HG03159 (cell line): Measurements from ENCODE around the gene WDR77.

Experiments
- ATAC-seq: cut with Tn5 transposase; IDR thresholded peaks from one replicate; pipeline ENCODE4 v1.9.1; 2021; ENCODE audit warnings: mild to moderate bottlenecking, moderate library complexity; ENCODE audit not compliant: unreplicated experiment

Gene WDR77

DNA sequence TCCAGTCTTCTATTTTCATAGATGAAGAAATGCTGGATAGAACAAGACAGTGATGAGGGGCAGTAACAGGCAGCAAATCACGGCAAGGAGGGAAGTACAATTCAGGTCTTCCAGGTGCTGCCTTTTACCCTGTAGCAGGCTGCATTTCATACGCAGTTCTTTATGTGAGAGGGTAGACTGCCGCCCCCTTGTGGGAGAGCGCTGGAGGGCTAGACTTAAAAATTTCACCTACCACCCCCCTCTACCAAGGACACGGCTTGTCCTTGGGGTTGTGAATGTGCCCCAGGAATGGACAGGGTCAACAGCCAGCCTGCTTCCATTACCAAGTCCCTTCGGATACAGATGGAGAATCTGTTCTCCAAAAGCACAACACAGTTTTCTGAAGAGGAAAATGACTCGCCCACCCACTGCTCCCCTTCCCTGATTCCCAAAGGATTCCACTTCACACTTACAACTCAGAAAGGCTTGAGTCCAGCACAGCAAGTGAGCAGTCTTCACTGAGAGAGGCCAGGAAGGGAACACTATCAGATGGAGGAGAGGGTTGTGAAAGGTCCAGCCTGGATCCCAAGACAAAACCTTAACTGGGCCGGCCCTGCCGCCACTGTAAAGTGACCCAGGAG lies 7.4 kb downstream of the WDR77 start:
- no peak for ATAC-seq

DNA sequence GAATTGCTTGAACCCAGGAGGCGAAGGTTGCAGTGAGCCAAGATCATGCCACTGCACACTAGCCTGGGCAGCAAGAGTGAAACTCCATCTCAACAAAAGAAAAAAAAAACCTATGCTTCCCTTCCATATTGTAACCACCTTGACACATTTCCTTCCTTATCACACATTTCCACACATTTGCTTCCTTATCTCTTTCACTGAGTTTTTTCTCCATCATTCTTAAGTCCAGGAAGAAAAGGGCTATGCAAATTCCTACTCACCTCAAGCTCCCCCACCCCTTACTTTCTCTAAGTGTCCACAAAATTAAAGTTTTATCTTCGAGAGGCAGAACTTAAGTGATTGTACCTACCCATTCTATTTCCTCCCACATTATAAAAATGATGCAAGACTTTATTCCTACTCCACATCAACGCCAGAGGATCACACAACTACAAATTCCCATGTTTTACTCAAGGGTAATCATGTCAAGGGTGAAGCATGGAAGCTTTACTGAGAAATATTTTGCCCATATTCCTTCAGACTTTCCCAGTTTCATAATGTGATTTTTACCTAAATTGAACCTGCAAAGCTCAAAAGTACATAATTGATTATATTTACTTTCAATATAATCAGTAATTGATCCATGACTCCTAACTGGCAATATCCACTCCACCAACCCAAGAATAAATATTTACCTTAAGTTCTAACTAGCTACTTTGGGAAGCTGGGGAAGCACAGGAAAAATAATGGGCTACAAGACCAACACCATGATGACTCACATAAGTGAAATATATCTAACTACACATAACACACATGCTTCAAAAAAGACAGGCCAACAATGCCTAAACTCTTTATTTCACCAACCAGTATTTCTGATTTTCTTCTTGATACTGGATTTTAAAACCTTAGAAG lies 9.3 kb downstream of the WDR77 start:
- no peak for ATAC-seq

DNA sequence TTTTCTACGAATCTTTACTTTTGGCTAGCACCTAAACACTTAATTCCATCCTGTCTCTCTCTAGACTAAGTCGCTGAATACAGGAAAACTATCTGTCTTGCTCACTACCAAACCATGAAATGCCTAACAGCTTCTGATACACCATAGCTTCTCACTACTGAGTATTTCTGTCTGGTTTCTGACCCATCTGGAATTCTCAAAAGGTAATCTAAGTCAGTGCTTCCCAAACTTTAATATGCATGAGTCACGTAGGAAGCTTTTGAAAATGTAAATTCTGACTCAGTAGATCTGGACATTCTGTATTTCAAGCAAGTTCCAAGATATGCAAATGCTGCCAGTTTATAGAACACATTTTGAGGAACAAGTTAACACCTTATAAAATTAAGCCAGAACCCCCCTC lies 12.3 kb downstream of the WDR77 start:
- ATAC-seq: no peak

DNA sequence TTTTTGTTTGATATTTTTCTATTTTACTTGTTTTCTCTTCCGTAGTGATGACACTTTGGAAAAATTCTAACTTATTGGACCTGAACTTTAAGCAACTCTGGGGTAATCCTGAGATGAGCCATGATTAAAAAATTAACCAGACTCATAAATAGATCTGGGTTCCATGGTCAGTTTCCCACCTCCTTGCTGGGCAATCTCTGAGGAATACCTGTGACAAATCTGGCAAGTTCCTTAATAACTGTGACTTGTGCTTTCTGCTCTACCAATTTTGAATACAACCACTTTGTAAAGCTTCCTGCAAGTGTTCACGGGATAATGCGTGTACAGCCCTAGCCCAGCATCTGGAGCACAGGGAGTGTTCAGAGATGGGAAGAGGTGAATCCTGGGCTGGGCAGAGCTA lies 24.8 kb downstream of the WDR77 start:
- ATAC-seq: no peak

DNA sequence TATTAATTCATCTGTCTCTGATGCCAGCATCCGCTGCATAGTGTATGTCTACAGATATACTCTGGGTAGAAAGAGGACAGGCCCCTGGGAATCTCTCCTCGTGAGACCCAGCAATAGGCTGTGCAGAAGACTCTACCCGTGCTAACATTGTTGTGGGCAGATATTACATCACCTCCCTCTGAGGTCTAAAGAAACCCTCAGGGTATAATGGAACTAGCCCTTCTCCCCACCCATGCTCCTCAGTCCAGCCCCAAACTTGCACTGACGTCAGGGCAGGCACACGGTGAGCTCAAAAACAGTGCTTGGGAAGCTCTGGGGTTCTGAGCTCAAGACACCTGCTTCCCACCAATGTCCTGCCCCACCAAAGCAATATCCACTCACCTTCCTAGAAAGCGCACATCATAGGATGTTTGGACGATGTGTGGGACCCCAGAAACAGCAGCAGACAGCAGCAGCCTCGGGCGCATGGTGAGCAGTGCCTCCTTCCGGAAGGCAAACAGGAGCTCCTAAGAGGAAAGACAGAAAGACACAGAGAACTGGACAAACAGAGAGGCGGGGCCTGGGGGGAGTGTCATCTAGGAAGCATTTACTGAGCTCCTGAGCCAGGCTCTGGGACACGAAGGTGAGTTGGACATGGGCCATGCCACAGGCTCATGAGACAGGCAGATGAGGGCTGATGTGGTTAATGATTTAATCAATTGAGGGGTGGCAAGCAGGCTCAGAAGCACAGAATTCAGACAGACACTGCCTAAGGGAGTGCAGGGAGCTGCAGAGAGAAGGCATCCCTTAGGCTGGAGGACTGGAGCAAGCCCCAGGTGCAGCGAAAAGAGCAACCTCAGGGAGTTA lies 26.3 kb downstream of the WDR77 start:
- no peak for ATAC-seq

DNA sequence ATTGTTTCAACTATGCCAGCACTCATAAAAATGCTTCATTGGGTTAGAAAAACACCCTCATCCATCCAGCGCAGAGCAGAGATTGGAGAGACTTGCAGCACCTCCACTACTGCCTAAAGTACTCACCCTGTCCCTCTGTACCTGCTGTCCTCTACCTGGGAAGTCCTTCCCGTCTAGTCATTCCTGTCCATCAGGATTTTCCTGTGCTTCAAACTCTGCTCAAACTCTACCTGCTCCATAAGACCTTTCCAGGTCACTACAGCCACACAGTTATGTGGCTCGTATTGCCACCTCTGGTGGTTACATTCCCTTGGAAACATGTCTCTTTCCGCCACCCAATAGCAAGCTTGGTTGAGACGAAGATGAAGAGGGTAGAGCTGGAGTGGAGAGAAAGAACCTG lies 28.7 kb downstream of the WDR77 start:
- no peak for ATAC-seq

DNA sequence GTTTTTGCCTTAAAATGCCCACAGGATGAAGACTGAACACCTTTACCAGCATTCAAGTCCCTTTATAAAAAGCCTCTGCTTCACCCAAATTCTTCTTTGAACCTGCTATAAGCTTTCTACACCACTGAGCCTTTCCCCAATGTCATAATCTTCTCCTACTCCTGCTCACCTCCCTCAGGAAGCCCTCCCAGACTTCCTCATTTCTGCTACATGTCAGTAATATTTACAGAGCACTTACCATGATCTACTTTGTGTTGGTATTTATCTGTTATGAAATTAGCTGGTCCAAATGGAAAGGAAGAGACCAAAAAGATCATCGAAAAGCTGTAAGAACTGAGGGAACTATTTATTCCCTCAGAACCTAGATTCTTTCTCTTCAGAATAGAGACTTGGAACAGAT lies 30.0 kb downstream of the WDR77 start:
- ATAC-seq: no peak

DNA sequence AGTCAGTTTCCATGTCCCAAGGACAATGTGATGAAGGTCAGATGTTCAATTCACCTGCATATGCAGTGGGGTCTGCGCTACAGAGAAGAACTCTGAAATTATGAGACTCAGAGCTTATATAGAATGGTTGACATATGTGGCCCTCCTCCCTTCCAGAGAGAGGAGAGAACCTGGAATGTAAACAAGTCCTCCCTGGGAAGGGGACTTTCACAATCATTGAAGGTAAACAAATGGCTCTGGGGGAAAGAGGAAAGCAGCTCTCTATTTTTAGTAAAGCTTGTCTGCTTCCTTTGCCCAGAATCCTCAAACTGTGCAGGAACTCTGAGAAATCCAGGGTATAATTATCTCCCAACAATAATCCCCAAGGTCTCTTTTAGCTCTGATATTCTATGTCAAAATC lies 31.3 kb downstream of the WDR77 start:
- ATAC-seq: no peak

DNA sequence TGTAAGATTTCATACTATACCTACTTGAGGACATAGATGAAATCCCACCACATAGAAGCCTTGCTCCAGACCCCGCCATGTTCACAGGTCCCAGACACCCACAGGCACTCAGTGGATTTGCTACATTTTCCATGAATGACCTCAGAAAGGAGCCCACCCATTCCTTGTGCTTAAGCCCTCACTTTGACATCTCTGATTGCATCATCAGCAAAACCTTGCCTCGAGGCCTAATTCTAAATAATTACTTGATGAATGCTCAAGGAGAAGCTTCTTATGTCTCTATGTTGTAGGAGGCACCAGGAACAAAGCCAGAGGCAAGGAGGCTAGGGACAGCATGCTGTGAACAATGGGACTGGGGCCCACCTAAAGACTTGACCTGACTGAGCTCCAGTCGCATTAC lies 33.6 kb downstream of the WDR77 start:
- no peak for ATAC-seq

DNA sequence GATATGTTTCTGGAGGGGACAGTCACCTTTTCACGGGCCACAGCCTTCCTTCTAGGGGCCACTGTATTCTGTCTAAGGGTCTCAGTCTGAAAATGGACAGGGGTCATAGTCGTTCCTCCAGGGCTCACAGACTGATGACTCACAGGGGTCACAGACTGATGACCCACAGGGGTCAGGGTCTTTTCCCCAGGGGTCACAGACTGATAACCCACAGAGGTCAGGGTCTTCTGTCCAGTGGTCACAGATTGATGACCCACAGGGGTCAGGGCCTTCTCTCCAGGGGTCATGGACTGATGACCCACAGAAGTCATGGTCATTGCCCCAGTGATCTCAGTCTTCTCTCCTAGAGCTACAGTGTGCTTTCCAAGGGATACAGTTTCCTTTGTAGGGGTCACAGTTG lies 34.3 kb downstream of the WDR77 start:
- no peak for ATAC-seq

DNA sequence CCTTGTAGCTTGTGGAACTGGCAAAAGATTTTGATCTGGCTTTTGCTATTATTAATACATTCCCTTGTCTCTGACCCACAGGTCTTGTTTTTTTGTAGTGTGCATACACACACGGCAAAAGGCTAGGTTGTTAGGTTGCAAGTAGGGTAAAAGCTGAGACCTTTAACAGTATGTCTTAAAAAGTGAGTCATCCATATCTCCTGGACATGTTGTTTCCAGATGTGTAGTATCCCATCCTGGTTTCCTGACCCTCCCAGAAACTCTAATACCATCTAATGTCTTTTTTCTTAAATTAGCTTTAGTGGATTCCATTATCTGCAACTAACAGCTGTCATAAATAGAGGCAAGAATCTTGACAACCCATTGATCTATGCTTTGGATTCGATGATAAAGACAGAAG lies 36.2 kb downstream of the WDR77 start:
- ATAC-seq: no peak

DNA sequence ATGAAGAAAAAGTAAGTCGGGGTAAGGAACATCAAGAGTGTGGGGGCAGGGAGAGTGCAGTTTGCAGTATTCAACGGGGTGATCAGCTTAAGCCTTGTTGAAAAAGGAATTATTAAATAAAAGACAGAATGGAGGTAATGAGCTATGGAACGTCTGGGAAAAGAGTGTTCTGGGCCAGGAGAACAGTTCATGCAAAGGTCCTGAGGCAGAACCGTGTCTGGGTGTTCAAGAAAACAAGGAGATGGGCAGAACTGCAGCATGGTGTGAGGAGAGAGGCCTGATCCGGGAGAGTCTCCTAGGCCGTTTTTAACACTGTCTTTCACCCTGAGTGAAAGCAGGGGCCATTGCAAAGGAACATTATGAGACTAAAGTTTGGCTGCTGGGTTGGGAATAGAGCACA lies 41.8 kb downstream of the WDR77 start:
- ATAC-seq: no peak

DNA sequence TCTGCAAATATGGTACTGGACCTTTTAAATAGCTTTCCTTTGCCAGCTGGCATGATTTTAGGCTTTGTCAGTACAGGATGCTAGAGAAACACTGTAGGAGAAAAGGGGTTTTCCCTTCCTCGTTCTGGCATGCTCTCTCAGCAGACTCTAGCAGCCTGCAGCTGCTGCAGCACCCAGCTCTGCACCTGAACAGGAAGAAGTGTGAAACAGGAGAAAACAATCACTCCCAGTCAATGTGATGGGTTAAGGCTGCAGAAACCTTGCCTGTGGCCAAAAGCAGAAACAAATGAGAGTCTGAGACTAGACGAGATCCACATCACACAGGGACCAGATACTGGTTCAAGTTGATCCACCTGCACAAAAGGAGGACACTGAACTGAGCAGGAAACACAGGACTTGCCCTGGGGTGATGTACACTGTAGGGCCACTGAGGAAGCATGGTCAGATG lies 42.7 kb downstream of the WDR77 start:
- ATAC-seq: peak; percentile 85

DNA sequence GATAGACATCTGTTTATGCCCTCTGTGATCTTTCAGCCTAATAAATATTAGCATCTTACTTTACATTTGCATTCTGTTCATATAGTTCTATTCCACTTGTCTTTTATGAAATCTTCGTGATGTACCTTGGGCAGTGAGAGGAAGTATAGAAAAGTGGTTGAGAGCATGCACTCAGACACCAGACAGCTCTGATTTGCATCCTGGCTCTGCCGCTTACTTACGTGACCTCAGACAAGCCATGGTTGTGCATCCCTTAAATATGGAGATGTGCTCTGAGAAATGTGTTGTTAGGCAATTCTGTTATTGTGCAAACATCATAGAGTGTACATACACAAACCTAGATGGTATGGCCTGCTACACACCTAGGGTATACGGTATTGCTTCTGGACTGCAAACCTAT lies 44.5 kb downstream of the WDR77 start:
- ATAC-seq: no peak

DNA sequence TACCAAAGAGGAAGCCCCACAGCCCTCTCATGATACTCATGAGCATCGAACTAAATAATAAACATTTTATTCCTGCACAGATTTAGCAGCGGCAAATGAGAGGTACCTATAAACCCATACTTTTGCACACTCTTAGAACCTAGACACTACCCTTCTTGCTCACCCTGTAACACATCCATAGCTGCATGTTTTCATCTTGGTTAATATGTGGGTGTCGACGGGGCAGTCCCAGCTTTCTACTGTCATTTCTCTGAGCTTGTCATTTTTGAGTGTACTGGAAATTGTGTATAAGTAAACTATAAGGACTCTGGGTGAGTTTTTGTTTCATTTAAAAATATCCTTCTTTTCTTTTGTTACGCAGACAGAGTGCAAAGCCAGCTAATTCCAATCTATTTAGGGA lies 47.0 kb downstream of the WDR77 start:
- ATAC-seq: no peak

DNA sequence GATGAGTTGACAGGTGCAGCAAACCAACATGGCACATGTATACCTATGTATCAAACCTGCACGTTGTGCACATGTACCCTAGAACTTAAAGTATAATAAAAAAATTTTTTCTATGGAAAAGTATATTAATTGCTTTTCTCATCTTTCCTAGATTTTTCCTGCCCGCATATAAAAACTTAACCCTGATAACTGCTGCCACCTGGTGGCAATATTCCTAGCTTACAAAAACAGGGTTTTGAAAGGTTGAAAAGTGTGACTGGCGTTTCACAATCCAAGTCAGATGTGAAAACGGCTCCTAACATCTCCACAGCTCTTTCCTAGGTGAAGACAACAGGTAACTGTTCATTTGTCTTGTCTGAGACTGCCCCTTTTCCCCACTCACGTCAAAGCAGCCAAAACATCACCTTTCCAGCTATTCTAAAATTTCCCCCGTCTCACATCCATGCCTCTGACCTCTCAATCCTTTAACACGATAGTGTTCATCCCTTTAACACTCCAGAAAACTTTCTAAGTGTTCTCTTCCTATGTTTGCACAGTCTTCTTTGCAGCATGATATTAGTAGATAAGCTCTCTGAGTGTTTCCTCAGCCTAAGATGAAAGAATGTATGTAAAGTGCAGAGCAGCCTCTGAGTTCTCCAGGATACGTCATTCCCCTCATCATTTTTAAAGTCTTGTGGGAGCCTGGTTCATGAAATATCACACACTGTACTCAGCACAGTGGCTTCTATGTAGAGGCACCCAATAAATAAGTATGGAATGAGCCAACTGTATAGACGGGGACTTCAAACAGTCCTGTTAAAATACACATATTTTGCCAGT lies 49.1 kb downstream of the WDR77 start:
- no peak for ATAC-seq

DNA sequence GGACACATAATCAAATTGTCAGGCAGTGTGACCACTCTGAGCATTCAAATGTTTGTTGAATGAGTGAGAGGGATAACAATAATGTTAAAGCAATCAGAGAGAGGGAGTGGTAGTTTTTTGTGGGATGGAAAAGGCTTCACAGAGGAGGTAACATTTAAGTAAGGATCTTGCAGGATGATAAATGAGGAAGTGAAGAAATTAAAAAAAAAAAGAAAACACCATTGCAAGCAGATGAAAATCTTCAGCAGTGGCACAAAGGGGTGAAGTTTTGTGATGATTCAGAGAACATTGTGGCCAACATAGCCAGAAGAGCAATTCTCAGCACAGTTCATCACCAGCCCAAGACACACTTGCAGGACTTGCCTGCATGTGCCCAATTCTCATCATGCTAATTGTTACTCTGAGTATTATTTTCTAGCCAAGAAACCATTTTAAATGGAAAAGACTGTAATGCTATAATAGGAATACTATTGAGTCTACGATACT lies 56.6 kb downstream of the WDR77 start:
- no peak for ATAC-seq

DNA sequence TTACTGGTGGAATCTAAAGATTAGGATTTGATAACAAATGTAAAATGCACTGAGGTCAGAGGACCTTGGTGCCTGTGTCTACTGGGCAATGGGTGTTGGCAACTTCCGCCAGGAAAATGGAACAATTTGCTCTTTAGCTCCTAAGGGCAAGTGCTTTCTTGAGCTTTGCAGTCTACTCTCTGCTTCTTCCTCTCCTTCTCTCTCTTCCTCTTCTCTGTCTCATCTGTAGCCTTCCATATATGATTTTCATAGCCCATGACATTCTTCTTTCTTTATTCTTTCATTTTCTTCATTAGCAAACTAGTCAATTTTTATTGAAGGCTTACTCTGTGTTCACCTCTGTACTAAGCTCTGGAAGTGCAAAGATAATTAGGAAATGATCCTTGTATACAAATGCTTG lies 57.0 kb downstream of the WDR77 start:
- no peak for ATAC-seq
